ENCODE measurements around the gene HDAC7.

HDAC7 gene

GRCh38 chr12:47773062-47773857 lies 46.4 kb downstream of the HDAC7 start, which contains the start of gene SLC48A1:
TSS of gene SLC48A1 (plus strand) at chr12:47773238. CDS start at chr12:47773305, 67 bp downstream.
- no peak for DNase-seq (ENCODE audit: low read depth, low spot score)
- POLR2A ChIA-PET: interaction anchor here (1.1 kb wide), 1 partner anchor 14 kb away, joined by 5 read pairs; the partner anchor contains the start of gene RAPGEF3
- H3K4me3 ChIP-seq (ENCODE audit: low read depth, low read length): peak within 1 kb of the TSS; percentile 68
- CTCF ChIA-PET: interaction anchor here (0.9 to 19.6 kb wide), 7 partner anchors 9 to 326 kb away, joined by 3 to 1419 read pairs (median 300); partner anchors contain the start of genes ENDOU and RAPGEF3
- TF ChIP-seq CTCF (IDR thresholded peaks at IDR 0.05; ENCODE audit: insufficient read depth, low read length, missing control alignments): peak; percentile 41

GRCh38 chr12:47772738-47773061 lies 47.0 kb downstream of the HDAC7 start:
- ChIA-PET POLR2A (interaction anchor here (1.1 kb wide), 1 partner anchor 14 kb away, joined by 5 read pairs; the partner anchor contains the start of gene RAPGEF3), CTCF (interaction anchor here (0.9 to 19.6 kb wide), 7 partner anchors 9 to 325 kb away, joined by 3 to 1419 read pairs (median 300); partner anchors contain the start of genes ENDOU and RAPGEF3)
- H3K4me3 ChIP-seq (ENCODE audit: low read depth, low read length): peak overlapping the region; percentile 68
- TF ChIP-seq CTCF (IDR thresholded peaks at IDR 0.05; ENCODE audit: insufficient read depth, low read length, missing control alignments): no peak
- DNase-seq (ENCODE audit: low read depth, low spot score): no peak

GRCh38 chr12:47772094-47772660 lies 47.5 kb downstream of the HDAC7 start:
- ChIA-PET POLR2A (interaction anchor here (1.1 kb wide), 1 partner anchor 13 kb away, joined by 5 read pairs; the partner anchor contains the start of gene RAPGEF3), CTCF (interaction anchor here (0.8 to 19.6 kb wide), 8 partner anchors 10 to 325 kb away, joined by 3 to 1419 read pairs (median 156); partner anchors contain the start of genes ENDOU and RAPGEF3)
- no peak for DNase-seq (ENCODE audit: low read depth, low spot score)
- TF ChIP-seq CTCF (IDR thresholded peaks at IDR 0.05; ENCODE audit: insufficient read depth, low read length, missing control alignments): no peak
- no peak overlapping the region for H3K4me3 ChIP-seq (ENCODE audit: low read depth, low read length)

GRCh38 chr12:47771304-47771703 lies 48.4 kb downstream of the HDAC7 start:
- no peak overlapping the region for H3K4me3 ChIP-seq (ENCODE audit: low read depth, low read length)
- no peak for DNase-seq (ENCODE audit: low read depth, low spot score)
- TF ChIP-seq CTCF (IDR thresholded peaks at IDR 0.05; ENCODE audit: insufficient read depth, low read length, missing control alignments): no peak
- CTCF ChIA-PET: interaction anchor here (0.8 to 19.6 kb wide), 6 partner anchors 9 to 63 kb away, joined by 3 to 1419 read pairs (median 314); partner anchors contain the start of genes ENDOU and RAPGEF3
- POLR2A ChIA-PET: interaction anchor here (1.1 kb wide), 1 partner anchor 13 kb away, joined by 3 read pairs; the partner anchor contains the start of gene RAPGEF3

- DNase-seq (ENCODE audit: low read depth, low spot score): no peak
- POLR2A ChIA-PET: interaction anchor here (1.0 to 1.4 kb wide), 4 partner anchors 12 to 64 kb away, joined by 3 read pairs; partner anchors contain the start of genes RAPGEF3 and RPAP3
- no peak for TF ChIP-seq CTCF (IDR thresholded peaks at IDR 0.05; ENCODE audit: insufficient read depth, low read length, missing control alignments)
- H3K4me3 ChIP-seq (ENCODE audit: low read depth, low read length): no peak overlapping the region
- CTCF ChIA-PET: interaction anchor here (1.1 to 19.6 kb wide), 8 partner anchors 10 to 119 kb away, joined by 4 to 1419 read pairs (median 182); partner anchors contain the start of genes ENDOU and RAPGEF3
Measured at GRCh38 chr12:47770086-47770726, 49.5 kb downstream of the HDAC7 start.
